Liver (tissue), 3 donors: ENCODE data around the gene CHRNA3.

Experiments used
- FOXA1 ChIP-seq: IDR thresholded peaks from 2 replicates; pipeline ENCODE4 v1.6.1; 2016; ENCODE audit warnings: antibody characterized with exemption
- GABPA ChIP-seq, 2 donors: IDR thresholded peaks in 1 of 2; conservative IDR thresholded peaks in 1 of 2; 2 replicates each; pipeline ENCODE4 v1.6.1; 2016; ENCODE audit warnings: antibody characterized with exemption in 2 of 2, mild to moderate bottlenecking in 1 of 2, moderate library complexity in 1 of 2
- JUND ChIP-seq, 2 donors: IDR thresholded peaks; 2 replicates each; pipeline ENCODE4 v1.6.1; 2016; ENCODE audit warnings: antibody characterized with exemption in 2 of 2
- NR2F2 ChIP-seq: IDR thresholded peaks from 2 replicates; pipeline ENCODE4 v1.6.1; 2016; ENCODE audit warnings: antibody characterized with exemption
- RAD21 ChIP-seq, 2 donors: IDR thresholded peaks; 2 replicates each; pipeline ENCODE4 v1.6.1; 2016; ENCODE audit warnings: antibody characterized with exemption in 2 of 2, mild to moderate bottlenecking in 2 of 2
- SP1 ChIP-seq: IDR thresholded peaks from 2 replicates; pipeline ENCODE4 v1.6.1; 2018; ENCODE audit warnings: antibody characterized with exemption, mild to moderate bottlenecking
- TAF1 ChIP-seq: conservative IDR thresholded peaks from 2 replicates; pipeline ENCODE4 v1.6.1; 2016; ENCODE audit warnings: antibody characterized with exemption, mild to moderate bottlenecking
- YY1 ChIP-seq: IDR thresholded peaks from 2 replicates; pipeline ENCODE4 v1.6.1; 2016; ENCODE audit warnings: antibody characterized with exemption, mild to moderate bottlenecking
- TF ChIP-seq, protein P1 (sequence below): fragments of 150-350 bp; IDR thresholded peaks from 2 replicates; pipeline ENCODE4 v1.5.1; 2017; ENCODE audit warnings: improper control_type of control experiment, low read depth, low read length; ENCODE audit not compliant: missing input control
- TF ChIP-seq, protein P2 (sequence below): IDR thresholded peaks from 2 replicates; pipeline ENCODE4 v1.6.1; 2016; ENCODE audit warnings: antibody characterized with exemption, mild to moderate bottlenecking
- TF ChIP-seq, protein P3 (sequence below): IDR thresholded peaks from 2 replicates; pipeline ENCODE4 v1.6.1; 2016; ENCODE audit warnings: antibody characterized with exemption
- TF ChIP-seq, protein P4 (sequence below): IDR thresholded peaks from 2 replicates; pipeline ENCODE4 v1.6.1; 2016; ENCODE audit warnings: antibody characterized with exemption
- donor health status: healthy.
- donor health status: healthy.

DNA sequence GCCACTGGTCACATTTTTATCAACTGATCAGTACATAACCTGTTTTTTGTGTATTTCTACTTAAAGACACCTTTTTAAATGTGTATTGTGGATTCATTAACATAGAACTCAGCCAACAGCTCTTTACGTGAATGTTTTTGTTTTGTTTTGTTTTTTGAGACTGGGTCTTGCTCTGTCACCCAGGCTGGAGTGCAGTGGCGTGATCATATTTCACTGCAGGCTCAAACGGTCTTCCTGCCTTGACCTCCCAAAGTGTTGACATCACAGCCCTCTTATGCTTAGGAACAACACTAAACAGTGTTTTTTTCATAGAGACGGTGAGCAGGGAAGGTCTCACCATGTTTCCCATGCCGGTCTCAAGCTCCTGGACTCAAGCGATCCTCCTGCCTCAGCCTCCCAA, 70.6 kb downstream of the CHRNA3 start:
- TF ChIP-seq, protein P1, sequence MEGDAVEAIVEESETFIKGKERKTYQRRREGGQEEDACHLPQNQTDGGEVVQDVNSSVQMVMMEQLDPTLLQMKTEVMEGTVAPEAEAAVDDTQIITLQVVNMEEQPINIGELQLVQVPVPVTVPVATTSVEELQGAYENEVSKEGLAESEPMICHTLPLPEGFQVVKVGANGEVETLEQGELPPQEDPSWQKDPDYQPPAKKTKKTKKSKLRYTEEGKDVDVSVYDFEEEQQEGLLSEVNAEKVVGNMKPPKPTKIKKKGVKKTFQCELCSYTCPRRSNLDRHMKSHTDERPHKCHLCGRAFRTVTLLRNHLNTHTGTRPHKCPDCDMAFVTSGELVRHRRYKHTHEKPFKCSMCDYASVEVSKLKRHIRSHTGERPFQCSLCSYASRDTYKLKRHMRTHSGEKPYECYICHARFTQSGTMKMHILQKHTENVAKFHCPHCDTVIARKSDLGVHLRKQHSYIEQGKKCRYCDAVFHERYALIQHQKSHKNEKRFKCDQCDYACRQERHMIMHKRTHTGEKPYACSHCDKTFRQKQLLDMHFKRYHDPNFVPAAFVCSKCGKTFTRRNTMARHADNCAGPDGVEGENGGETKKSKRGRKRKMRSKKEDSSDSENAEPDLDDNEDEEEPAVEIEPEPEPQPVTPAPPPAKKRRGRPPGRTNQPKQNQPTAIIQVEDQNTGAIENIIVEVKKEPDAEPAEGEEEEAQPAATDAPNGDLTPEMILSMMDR, result no peak
- TF ChIP-seq TAF1, result no peak
- no peak for TF ChIP-seq JUND (IDR thresholded peaks at IDR 0.05)
- TF ChIP-seq SP1, result no peak
- TF ChIP-seq, protein P2, sequence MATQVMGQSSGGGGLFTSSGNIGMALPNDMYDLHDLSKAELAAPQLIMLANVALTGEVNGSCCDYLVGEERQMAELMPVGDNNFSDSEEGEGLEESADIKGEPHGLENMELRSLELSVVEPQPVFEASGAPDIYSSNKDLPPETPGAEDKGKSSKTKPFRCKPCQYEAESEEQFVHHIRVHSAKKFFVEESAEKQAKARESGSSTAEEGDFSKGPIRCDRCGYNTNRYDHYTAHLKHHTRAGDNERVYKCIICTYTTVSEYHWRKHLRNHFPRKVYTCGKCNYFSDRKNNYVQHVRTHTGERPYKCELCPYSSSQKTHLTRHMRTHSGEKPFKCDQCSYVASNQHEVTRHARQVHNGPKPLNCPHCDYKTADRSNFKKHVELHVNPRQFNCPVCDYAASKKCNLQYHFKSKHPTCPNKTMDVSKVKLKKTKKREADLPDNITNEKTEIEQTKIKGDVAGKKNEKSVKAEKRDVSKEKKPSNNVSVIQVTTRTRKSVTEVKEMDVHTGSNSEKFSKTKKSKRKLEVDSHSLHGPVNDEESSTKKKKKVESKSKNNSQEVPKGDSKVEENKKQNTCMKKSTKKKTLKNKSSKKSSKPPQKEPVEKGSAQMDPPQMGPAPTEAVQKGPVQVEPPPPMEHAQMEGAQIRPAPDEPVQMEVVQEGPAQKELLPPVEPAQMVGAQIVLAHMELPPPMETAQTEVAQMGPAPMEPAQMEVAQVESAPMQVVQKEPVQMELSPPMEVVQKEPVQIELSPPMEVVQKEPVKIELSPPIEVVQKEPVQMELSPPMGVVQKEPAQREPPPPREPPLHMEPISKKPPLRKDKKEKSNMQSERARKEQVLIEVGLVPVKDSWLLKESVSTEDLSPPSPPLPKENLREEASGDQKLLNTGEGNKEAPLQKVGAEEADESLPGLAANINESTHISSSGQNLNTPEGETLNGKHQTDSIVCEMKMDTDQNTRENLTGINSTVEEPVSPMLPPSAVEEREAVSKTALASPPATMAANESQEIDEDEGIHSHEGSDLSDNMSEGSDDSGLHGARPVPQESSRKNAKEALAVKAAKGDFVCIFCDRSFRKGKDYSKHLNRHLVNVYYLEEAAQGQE, result no peak
- TF ChIP-seq, protein P3, sequence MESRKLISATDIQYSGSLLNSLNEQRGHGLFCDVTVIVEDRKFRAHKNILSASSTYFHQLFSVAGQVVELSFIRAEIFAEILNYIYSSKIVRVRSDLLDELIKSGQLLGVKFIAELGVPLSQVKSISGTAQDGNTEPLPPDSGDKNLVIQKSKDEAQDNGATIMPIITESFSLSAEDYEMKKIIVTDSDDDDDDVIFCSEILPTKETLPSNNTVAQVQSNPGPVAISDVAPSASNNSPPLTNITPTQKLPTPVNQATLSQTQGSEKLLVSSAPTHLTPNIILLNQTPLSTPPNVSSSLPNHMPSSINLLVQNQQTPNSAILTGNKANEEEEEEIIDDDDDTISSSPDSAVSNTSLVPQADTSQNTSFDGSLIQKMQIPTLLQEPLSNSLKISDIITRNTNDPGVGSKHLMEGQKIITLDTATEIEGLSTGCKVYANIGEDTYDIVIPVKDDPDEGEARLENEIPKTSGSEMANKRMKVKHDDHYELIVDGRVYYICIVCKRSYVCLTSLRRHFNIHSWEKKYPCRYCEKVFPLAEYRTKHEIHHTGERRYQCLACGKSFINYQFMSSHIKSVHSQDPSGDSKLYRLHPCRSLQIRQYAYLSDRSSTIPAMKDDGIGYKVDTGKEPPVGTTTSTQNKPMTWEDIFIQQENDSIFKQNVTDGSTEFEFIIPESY, result no peak
- TF ChIP-seq GABPA (IDR thresholded peaks at IDR 0.05 in 1 of 2, conservative IDR thresholded peaks at IDR 0.05 in 1 of 2), result no peak
- TF ChIP-seq RAD21 (IDR thresholded peaks at IDR 0.05), result no peak
- TF ChIP-seq NR2F2, result no peak
- TF ChIP-seq, protein P4, sequence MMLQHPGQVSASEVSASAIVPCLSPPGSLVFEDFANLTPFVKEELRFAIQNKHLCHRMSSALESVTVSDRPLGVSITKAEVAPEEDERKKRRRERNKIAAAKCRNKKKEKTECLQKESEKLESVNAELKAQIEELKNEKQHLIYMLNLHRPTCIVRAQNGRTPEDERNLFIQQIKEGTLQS, result no peak
- TF ChIP-seq YY1, result no peak
- no peak for TF ChIP-seq FOXA1
